HCT116 (cell line): ENCODE measurements around the gene CCDC192.

Experiments used
- CEBPB ChIP-seq: IDR thresholded peaks from 2 replicates; pipeline ENCODE4 v1.6.1; 2012; ENCODE audit warnings: low read depth
- POLR2A ChIP-seq: IDR thresholded peaks from 2 replicates; pipeline ENCODE4 v1.7.0; 2011; ENCODE audit warnings: borderline replicate concordance; ENCODE audit not compliant: insufficient read depth, insufficient read length; ENCODE audit errors: extremely low read depth
- SIN3A ChIP-seq: IDR thresholded peaks from 2 replicates; pipeline ENCODE4 v1.6.1; 2012; ENCODE audit warnings: low read depth
- ZNF274 ChIP-seq: fragments of 200-500 bp; sonication (Bioruptor generic); IDR thresholded peaks from 2 replicates; pipeline ENCODE4 v1.6.1; 2014; ENCODE audit warnings: mild to moderate bottlenecking, low read depth, low read length, inconsistent platforms

- no peak for TF ChIP-seq ZNF274
- TF ChIP-seq CEBPB: no peak
- no peak for TF ChIP-seq POLR2A
- no peak for TF ChIP-seq SIN3A
These were observed 254.0 kb downstream of the CCDC192 start for GRCh38 chr5:127957183-127957582.
